Spleen (tissue), 11 donors: Measurements from ENCODE around the gene FDX2. TPM values are rescaled to one million over a fixed set of nuclear protein-coding genes. Genes with fewer than 3 reads are reported as not detected.

Experiments used
- DNase-seq: peaks from one replicate; pipeline ENCODE4 v3.0.0-alpha.2; 2020
- H3K27ac ChIP-seq, 8 donors: fragments of 200-600 bp; sonication (generic) in 7 of 8; 1 replicate in 4 of 8; 2 replicates in 4 of 8; pipeline versions ENCODE4 v1.5.0 to v1.8.0; 2016 to 2021; ENCODE audit warnings: inconsistent platforms in 4 of 8, mild to moderate bottlenecking in 4 of 8, moderate library complexity in 1 of 8
- H3K27me3 ChIP-seq, 7 donors: fragments of 200-600 bp; sonication (generic) in 6 of 7; replicated peaks in 1 of 7; 1 replicate in 4 of 7; 2 replicates in 3 of 7; pipeline versions ENCODE4 v1.5.0 to v1.8.0; 2016 to 2021; ENCODE audit warnings: inconsistent platforms in 3 of 7, mild to moderate bottlenecking in 1 of 7
- H3K36me3 ChIP-seq, 6 donors: fragments of 200-600 bp; sonication (generic) in 5 of 6; 1 replicate in 4 of 6; 2 replicates in 2 of 6; pipeline versions ENCODE4 v1.5.0 to v1.8.0; 2016 to 2021; ENCODE audit warnings: inconsistent platforms in 2 of 6
- H3K4me1 ChIP-seq, 6 donors: fragments of 200-600 bp; sonication (generic) in 5 of 6; 1 replicate in 3 of 6; 2 replicates in 3 of 6; pipeline versions ENCODE4 v1.5.0 to v1.8.0; 2016 to 2021; ENCODE audit warnings: inconsistent platforms in 3 of 6
- H3K4me3 ChIP-seq, 8 donors: fragments of 200-600 bp; sonication (generic) in 7 of 8; 1 replicate in 4 of 8; 2 replicates in 4 of 8; pipeline versions ENCODE4 v1.5.0 to v1.8.0; 2016 to 2021; ENCODE audit warnings: inconsistent platforms in 4 of 8, mild to moderate bottlenecking in 4 of 8, moderate library complexity in 2 of 8
- H3K9me3 ChIP-seq, 8 donors: fragments of 200-600 bp; sonication (generic) in 7 of 8; 1 replicate in 4 of 8; 2 replicates in 4 of 8; pipeline versions ENCODE4 v1.5.0 to v1.8.0; 2016 to 2021; ENCODE audit warnings: inconsistent platforms in 4 of 8
- POLR2A ChIP-seq, 3 donors: fragments of 450-650 bp; IDR thresholded peaks; one replicate each; pipeline ENCODE4 v1.5.1; 2017; ENCODE audit warnings: antibody characterized with exemption in 3 of 3, mild to moderate bottlenecking in 1 of 3
- POLR2AphosphoS5 ChIP-seq, 3 donors: sonication (generic); formaldehyde crosslinking; IDR thresholded peaks; one replicate each; pipeline ENCODE4 v1.5.1; 2017; ENCODE audit warnings: antibody characterized with exemption in 3 of 3
- WGBS, 5 donors: extraction: QIAGEN DNeasy Blood & Tissue Kit in 3 of 5; methylation state at CpG; one replicate each; pipeline versions ENCODE4 v1.1.5 to v1.1.7; 2013 to 2018; 5-methylcytosine and 5-hydroxymethylcytosine counted together
- intact Hi-C: fragments of 100-400 bp; cut with DNase I; formaldehyde crosslinking; loops from one replicate; pipeline ENCODE4 v1.15.0; 2023; ENCODE audit warnings: low total_unique reads
- polyA plus RNA-seq, 3 donors: library from polyadenylated mRNA; stranded (reverse); fragments of 200-250 nt; gene quantifications; one replicate each; pipeline ENCODE4 v1.2.1, GENCODE V29; 2013
- total RNA-seq, 7 donors: library from RNA; depleted of rRNA in 3 of 7; stranded (reverse); fragments of >200 nt in 3 of 7; fragmentation: NEBNext Ultra II Directional in 4 of 7; extraction: Animal tissue kit (Norgen Biotek cat#: 25700) in 4 of 7; gene quantifications; one replicate each; pipeline versions ENCODE4 v1.1.0 to v1.2.1, GENCODE V29; 2016 to 2021
- TF ChIP-seq, protein P1 (sequence below), 11 experiments: fragments of 200-600 bp in 7 of 11; fragments of 450-650 bp in 4 of 11; sonication (generic) in 4 of 11; IDR thresholded peaks in 8 of 11; conservative IDR thresholded peaks in 3 of 11; 1 replicate in 7 of 11; 2 replicates in 4 of 11; pipeline versions ENCODE4 v1.4.0 to v1.8.0; 2016 to 2021; ENCODE audit warnings: antibody characterized with exemption in 11 of 11, inconsistent platforms in 4 of 11, mild to moderate bottlenecking in 1 of 11
- donor health status: healthy with polysubstance abuse.
- donor health status: DM: no; HTN: no; CAD: no; lungs with moderate emphysema.
- donor health status: DM: no; HTN: no; CAD: no.
- donor health status: Bipolar disorder and iron deficiency.
- donor health status: healthy.
- donor health status: DM: no; HTN: no; CAD: no.
- donor health status: DM: yes; HTN: yes; CAD: no.

Gene FDX2
- total and polyA plus RNA-seq, 10 donors, result 9.1 to 28.1 (median 14.2) TPM

GRCh38 chr19:10290357-10290875 is 25.4 kb downstream of the FDX2 start:
- Histone ChIP-seq H3K27ac (no peak overlapping the region), H3K4me3 (peak overlapping the region in 6 of 8 donors; percentile 39 to 70 (median 44)), H3K4me1 (peaks cover 74 to 100% (median 94%) of the 10 kb centered on the region in 6 donors), H3K9me3 (no peaks in the 10 kb centered on the region), H3K36me3 (peaks cover 3 to 10% (median 8%) of the 10 kb centered on the region in 6 donors), H3K27me3 (peaks cover 20 to 88% (median 82%) of the 10 kb centered on the region in 7 donors)
- TF ChIP-seq, protein P1, sequence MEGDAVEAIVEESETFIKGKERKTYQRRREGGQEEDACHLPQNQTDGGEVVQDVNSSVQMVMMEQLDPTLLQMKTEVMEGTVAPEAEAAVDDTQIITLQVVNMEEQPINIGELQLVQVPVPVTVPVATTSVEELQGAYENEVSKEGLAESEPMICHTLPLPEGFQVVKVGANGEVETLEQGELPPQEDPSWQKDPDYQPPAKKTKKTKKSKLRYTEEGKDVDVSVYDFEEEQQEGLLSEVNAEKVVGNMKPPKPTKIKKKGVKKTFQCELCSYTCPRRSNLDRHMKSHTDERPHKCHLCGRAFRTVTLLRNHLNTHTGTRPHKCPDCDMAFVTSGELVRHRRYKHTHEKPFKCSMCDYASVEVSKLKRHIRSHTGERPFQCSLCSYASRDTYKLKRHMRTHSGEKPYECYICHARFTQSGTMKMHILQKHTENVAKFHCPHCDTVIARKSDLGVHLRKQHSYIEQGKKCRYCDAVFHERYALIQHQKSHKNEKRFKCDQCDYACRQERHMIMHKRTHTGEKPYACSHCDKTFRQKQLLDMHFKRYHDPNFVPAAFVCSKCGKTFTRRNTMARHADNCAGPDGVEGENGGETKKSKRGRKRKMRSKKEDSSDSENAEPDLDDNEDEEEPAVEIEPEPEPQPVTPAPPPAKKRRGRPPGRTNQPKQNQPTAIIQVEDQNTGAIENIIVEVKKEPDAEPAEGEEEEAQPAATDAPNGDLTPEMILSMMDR (IDR thresholded peaks at IDR 0.05 in 8 of 11, conservative IDR thresholded peaks at IDR 0.05 in 3 of 11), result no peak
- TF ChIP-seq POLR2A (IDR thresholded peaks at IDR 0.05) (no peak), POLR2AphosphoS5 (IDR thresholded peaks at IDR 0.05) (no peak)
- WGBS, 5 donors, result 1 to 5% (median 1%) methylated on average over 30 of the region's 30 CpGs
- DNase-seq, result no peak
- intact Hi-C loops, result no loop called here

DNA sequence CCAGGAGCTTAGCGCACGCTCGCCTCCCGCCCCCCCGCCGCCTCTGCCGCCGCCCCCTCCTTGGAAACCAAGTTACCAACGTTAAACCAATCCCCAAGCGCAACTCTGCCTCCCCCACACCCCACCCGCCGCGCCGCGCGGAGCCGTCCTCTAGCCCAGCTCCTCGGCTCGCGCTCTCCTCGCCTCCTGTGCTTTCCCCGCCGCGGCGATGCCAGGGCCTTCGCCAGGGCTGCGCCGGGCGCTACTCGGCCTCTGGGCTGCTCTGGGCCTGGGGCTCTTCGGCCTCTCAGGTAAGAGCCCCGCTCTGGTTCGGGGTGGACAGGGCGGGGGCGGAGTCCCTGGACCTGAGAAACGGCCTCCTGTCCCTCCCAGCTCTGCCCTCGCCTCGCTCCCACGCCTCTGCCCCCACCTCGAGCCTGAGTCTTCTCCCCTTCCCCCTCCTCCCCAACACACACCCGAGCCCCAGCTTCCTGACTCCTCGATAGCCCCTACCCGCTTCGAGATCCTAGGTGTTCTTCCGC is 25.9 kb downstream of the FDX2 start, which contains the start of gene ICAM5:
ICAM5 (plus strand) TSS at position 117 of the 521 bp plus-strand sequence; CDS start at position 209, 92 bp downstream.
- TF ChIP-seq POLR2AphosphoS5 (IDR thresholded peaks at IDR 0.05), result no peak
- no peak for TF ChIP-seq POLR2A (IDR thresholded peaks at IDR 0.05)
- TF ChIP-seq, protein P1 (IDR thresholded peaks at IDR 0.05 in 8 of 11, conservative IDR thresholded peaks at IDR 0.05 in 3 of 11), result no peak
- peak; percentile 77 for DNase-seq
- H3K27ac ChIP-seq, result peak within 1 kb of the TSS in 1 of 8 donors; percentile 20
- peak within 1 kb of the TSS; percentile 13 to 70 (median 43) for H3K4me3 ChIP-seq
- no peaks in the 10 kb centered on the region for H3K9me3 ChIP-seq
- intact Hi-C loops, result no loop called here
- peaks cover 69 to 100% (median 92%) of the 10 kb centered on the region in 6 donors for H3K4me1 ChIP-seq
- WGBS, 5 donors, result 1 to 3% (median 2%) methylated on average over 14 to 45 of the region's 45 CpGs
- H3K27me3 ChIP-seq, result peaks cover 15 to 83% (median 77%) of the 10 kb centered on the region in 7 donors
- peaks cover 3 to 15% (median 14%) of the 10 kb centered on the region in 6 donors for H3K36me3 ChIP-seq

- intact Hi-C loops, result no loop called here
- H3K4me1 ChIP-seq, result peaks cover 69 to 100% (median 93%) of the 10 kb centered on the region in 6 donors
- peak; percentile 87 for DNase-seq
- H3K36me3 ChIP-seq, result peaks cover 3 to 21% (median 20%) of the 10 kb centered on the region in 6 donors
- H3K9me3 ChIP-seq, result no peaks in the 10 kb centered on the region
- no peak overlapping the region for H3K27ac ChIP-seq
- TF ChIP-seq POLR2AphosphoS5 (IDR thresholded peaks at IDR 0.05), result peak in 1 of 3 donors; percentile 3
- no peak for TF ChIP-seq POLR2A (IDR thresholded peaks at IDR 0.05)
- 0 to 2% (median 1%) methylated on average over 31 to 50 of the region's 50 CpGs for WGBS, 5 donors
- H3K4me3 ChIP-seq, result peak overlapping the region; percentile 13 to 70 (median 43)
- H3K27me3 ChIP-seq, result peaks cover 15 to 77% (median 71%) of the 10 kb centered on the region in 7 donors
These were observed 26.5 kb downstream of the FDX2 start for GRCh38 chr19:10289167-10289835.

GRCh38 chr19:10288662-10289166 is 27.1 kb downstream of the FDX2 start:
- no peak for TF ChIP-seq POLR2A (IDR thresholded peaks at IDR 0.05)
- TF ChIP-seq POLR2AphosphoS5 (IDR thresholded peaks at IDR 0.05), result no peak
- TF ChIP-seq, protein P1 (IDR thresholded peaks at IDR 0.05 in 8 of 11, conservative IDR thresholded peaks at IDR 0.05 in 3 of 11), result no peak
- H3K36me3 ChIP-seq, result peaks cover 3 to 27% (median 25%) of the 10 kb centered on the region in 6 donors
- no peak overlapping the region for H3K27ac ChIP-seq
- peaks cover 69 to 100% (median 93%) of the 10 kb centered on the region in 6 donors for H3K4me1 ChIP-seq
- intact Hi-C loops, result no loop called here
- WGBS, 5 donors, result 1 to 6% (median 3%) methylated on average over 16 to 23 of the region's 23 CpGs
- peaks cover 10 to 71% (median 65%) of the 10 kb centered on the region in 7 donors for H3K27me3 ChIP-seq
- peak overlapping the region in 6 of 8 donors; percentile 39 to 70 (median 44) for H3K4me3 ChIP-seq
- DNase-seq, result no peak
- H3K9me3 ChIP-seq, result no peaks in the 10 kb centered on the region
